ENCODE measurements around the gene FBXL17. TPM values are rescaled to one million over a fixed set of nuclear protein-coding genes. Genes with fewer than 3 reads are reported as not detected.

FBXL17 gene
- total RNA-seq, 4 donors from 2014 or later: 14.4 to 22.0 (median 16.6) TPM

DNA sequence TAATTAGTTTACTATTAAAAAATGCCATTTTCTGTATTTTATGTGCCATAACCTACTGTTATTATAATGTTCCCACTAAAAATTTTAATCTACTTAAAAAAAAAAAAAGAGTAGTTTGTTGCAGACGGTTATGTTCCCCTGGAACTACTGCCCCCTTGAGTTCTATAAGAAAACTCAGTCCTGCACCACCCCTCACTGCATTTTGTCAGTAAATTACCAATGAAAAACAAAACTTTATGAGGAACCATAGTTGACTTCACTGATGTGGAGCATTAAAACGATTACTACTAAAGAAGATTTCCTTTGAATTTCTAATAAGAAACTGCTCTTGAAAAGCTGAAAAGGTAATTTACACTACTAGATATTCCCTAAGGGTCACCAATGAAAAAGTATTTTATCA, 288.7 kb downstream of the FBXL17 start:
- no peaks in the 10 kb centered on the region for H3K27me3 ChIP-seq
- H3K9me3 ChIP-seq: no peaks in the 10 kb centered on the region
- no peak for DNase-seq (ENCODE audit: extremely low spot score)
- H3K36me3 ChIP-seq: no peaks in the 10 kb centered on the region
- no peak for TF ChIP-seq POLR2A (IDR thresholded peaks at IDR 0.05; ENCODE audit: low read depth)
- TF ChIP-seq EP300 (IDR thresholded peaks at IDR 0.05): no peak
- TF ChIP-seq POLR2AphosphoS5 (IDR thresholded peaks at IDR 0.05): no peak
- TF ChIP-seq CTCF (IDR thresholded peaks at IDR 0.05): peak in 1 of 3 experiments; percentile 16
- no peak overlapping the region for H3K27ac ChIP-seq (replicated peaks in 1 of 4)
- no peaks in the 10 kb centered on the region for H3K4me1 ChIP-seq
- intact Hi-C loops (cut with DNase I): no loop called here
- no peak overlapping the region for H3K4me3 ChIP-seq
- 45% methylated on average over 2 of the region's 2 CpGs for WGBS

- DNase-seq (ENCODE audit: extremely low spot score): no peak
- intact Hi-C loops (cut with DNase I): no loop called here
- 90% methylated on average over 4 of the region's 4 CpGs for WGBS
Observed at GRCh38 chr5:108090946-108091345, 291.0 kb downstream of the FBXL17 start.

DNA sequence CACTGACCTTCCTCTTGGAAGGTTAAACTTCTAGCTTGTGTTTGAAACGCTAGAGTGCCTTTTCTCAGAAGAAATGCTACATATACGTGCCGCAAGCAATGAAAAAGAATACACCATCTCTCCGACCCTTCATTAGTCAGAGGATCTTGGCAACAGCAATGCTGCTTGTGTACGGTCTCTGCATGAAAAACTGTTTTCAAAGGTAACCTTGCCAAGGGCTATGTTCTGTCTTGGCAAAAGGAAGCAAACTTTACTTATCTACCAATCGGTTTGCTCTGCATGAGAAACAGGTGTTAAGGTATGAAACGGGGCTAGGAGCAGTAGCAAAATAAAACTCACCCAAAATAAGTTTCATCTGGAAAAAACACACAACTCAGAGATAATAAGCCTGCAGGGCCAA, 297.8 kb downstream of the FBXL17 start:
- no peak for DNase-seq (ENCODE audit: extremely low spot score)
- peaks cover 0 to 7% (median 0%) of the 10 kb centered on the region in 4 donors for H3K4me1 ChIP-seq
- H3K27me3 ChIP-seq: no peaks in the 10 kb centered on the region
- WGBS: 49% methylated on average over 7 of the region's 7 CpGs
- no peaks in the 10 kb centered on the region for H3K9me3 ChIP-seq
- TF ChIP-seq POLR2AphosphoS5 (IDR thresholded peaks at IDR 0.05): no peak
- no peak for TF ChIP-seq EP300 (IDR thresholded peaks at IDR 0.05)
- TF ChIP-seq CTCF (IDR thresholded peaks at IDR 0.05): no peak
- TF ChIP-seq POLR2A (IDR thresholded peaks at IDR 0.05; ENCODE audit: low read depth): no peak
- no peak overlapping the region for H3K27ac ChIP-seq (replicated peaks in 1 of 4)
- H3K4me3 ChIP-seq: no peak overlapping the region
- intact Hi-C loops (cut with DNase I): no loop called here
- H3K36me3 ChIP-seq: no peaks in the 10 kb centered on the region

More at GRCh38 chr5:108090946-108091345, 291.0 kb downstream of the FBXL17 start:
- Histone ChIP-seq H3K9me3 (no peaks in the 10 kb centered on the region), H3K4me1 (no peaks in the 10 kb centered on the region), H3K36me3 (no peaks in the 10 kb centered on the region), H3K27ac (replicated peaks in 1 of 4) (no peak overlapping the region), H3K4me3 (no peak overlapping the region), H3K27me3 (no peaks in the 10 kb centered on the region)
- TF ChIP-seq POLR2A (IDR thresholded peaks at IDR 0.05; ENCODE audit: low read depth) (no peak), CTCF (IDR thresholded peaks at IDR 0.05) (no peak), EP300 (IDR thresholded peaks at IDR 0.05) (no peak), POLR2AphosphoS5 (IDR thresholded peaks at IDR 0.05) (no peak)

- H3K27ac ChIP-seq (replicated peaks in 1 of 4): no peak overlapping the region
- no peak overlapping the region for H3K4me3 ChIP-seq
- WGBS: 91% methylated on average over 2 of the region's 2 CpGs
- peaks cover 0 to 7% (median 0%) of the 10 kb centered on the region in 4 donors for H3K4me1 ChIP-seq
- TF ChIP-seq EP300 (IDR thresholded peaks at IDR 0.05): no peak
- TF ChIP-seq POLR2AphosphoS5 (IDR thresholded peaks at IDR 0.05): no peak
- no peak for TF ChIP-seq CTCF (IDR thresholded peaks at IDR 0.05)
- no peak for TF ChIP-seq POLR2A (IDR thresholded peaks at IDR 0.05; ENCODE audit: low read depth)
- H3K36me3 ChIP-seq: no peaks in the 10 kb centered on the region
- intact Hi-C loops (cut with DNase I): no loop called here
- DNase-seq (ENCODE audit: extremely low spot score): no peak
- no peaks in the 10 kb centered on the region for H3K9me3 ChIP-seq
- H3K27me3 ChIP-seq: no peaks in the 10 kb centered on the region
Observed at GRCh38 chr5:108083232-108083631, 298.7 kb downstream of the FBXL17 start.

GRCh38 chr5:108081707-108082106, 300.2 kb downstream of the FBXL17 start:
- no peak overlapping the region for H3K4me3 ChIP-seq
- H3K9me3 ChIP-seq: no peaks in the 10 kb centered on the region
- 95% methylated on average over 3 of the region's 3 CpGs for WGBS
- H3K36me3 ChIP-seq: no peaks in the 10 kb centered on the region
- no peak overlapping the region for H3K27ac ChIP-seq (replicated peaks in 1 of 4)
- no peaks in the 10 kb centered on the region for H3K27me3 ChIP-seq
- intact Hi-C loops (cut with DNase I): no loop called here
- DNase-seq (ENCODE audit: extremely low spot score): no peak
- TF ChIP-seq POLR2A (IDR thresholded peaks at IDR 0.05; ENCODE audit: low read depth): no peak
- peaks cover 0 to 7% (median 0%) of the 10 kb centered on the region in 4 donors for H3K4me1 ChIP-seq

All from esophagus muscularis mucosa (tissue), 4 donors.